RCC 7860 (cell line): Measurements from ENCODE around the gene LST1.
"Not testable (repeated sequence)": the region's sequence is repeated elsewhere in the genome, so short reads cannot be mapped to it uniquely, and the experiment has no call there.

Experiments
- DNase-seq: peaks from one replicate; pipeline ENCODE4 v3.0.0-alpha.2; 2015; ENCODE audit warnings: low spot score
- FAIRE-seq: peaks from 2 replicates; lab custom pipeline; 2012; peaks lifted over from hg19 to GRCh38; lab: Jason Lieb, UNC

Gene LST1

GRCh38 chr6:31579546-31580437 is 6.3 kb upstream of the LST1 start:
- FAIRE-seq, result no peak
- DNase-seq, result no peak

- DNase-seq (no peak), FAIRE-seq (no peak)
These were observed 5.7 kb upstream of the LST1 start for GRCh38 chr6:31580438-31580740.

DNA sequence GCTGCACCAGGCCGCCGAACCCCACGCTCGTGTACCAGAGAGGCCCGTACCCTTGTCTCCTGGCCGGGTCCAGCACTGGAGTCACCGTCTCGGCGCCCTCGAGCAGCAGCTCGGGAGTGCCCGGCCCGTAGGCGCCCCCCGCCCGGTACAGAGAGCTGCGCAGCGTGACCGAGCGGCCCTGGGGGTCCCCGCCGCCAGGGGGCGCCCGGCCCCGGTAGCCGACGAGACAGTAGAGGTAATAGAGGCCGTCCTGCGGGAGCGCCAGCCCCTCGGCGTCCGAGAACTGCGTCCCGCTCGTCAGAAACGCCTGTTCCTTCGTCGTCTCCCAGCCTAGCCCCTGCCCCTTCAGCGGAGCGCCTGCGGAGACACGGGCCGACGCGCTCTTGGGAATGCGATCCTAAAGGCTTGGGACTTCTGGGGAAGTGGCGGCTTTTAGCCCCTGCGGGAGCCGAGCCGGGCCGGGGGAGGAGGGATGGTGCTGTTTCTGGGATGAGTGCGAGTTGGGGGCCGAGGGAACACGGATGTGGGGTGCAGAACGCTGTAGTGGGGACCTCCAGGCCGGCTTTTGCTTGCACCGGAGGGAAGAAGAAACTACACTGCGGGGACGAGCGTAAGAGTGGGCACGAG is 5.2 kb upstream of the LST1 start:
- DNase-seq, result peak; percentile 62
- FAIRE-seq, result no peak

GRCh38 chr6:31581434-31582229 is 4.4 kb upstream of the LST1 start:
- FAIRE-seq (no peak), DNase-seq (no peak)

- DNase-seq (no peak), FAIRE-seq (no peak)
These were observed 3.8 kb upstream of the LST1 start, which contains the start of gene LTB for GRCh38 chr6:31582230-31582643. Gene LTB, minus strand, starts transcription at chr6:31582424. Its CDS starts 7 bp downstream, at chr6:31582417.

DNA sequence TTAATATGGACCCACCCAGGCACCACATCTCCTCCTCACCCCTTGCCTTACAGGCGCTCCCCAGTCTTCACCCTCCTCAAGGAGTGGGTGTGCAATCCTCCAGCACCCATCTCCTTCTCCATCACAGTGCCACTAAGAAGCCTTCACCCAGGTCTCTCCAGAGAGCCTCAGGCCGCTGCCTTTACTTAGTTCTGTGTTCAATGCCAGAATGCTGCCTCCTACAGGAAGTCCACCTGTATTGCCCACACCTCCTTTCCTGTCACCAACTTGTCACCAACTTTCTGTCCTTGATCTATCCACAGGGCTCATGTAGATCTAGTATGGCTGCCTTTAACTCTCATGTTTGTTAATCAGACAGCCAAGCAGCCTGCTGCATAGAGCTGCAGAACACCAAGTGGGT is 586 bp upstream of the LST1 start:
- FAIRE-seq (no peak), DNase-seq (peak; percentile 8)

GRCh38 chr6:31586599-31587281 is 663 bp downstream of the LST1 start:
- no peak for FAIRE-seq

GRCh38 chr6:31587791-31588777 is 2.0 kb downstream of the LST1 start:
- FAIRE-seq (no peak), DNase-seq (no peak)

More at GRCh38 chr6:31586599-31587281, 663 bp downstream of the LST1 start:
- DNase-seq, result no peak

- FAIRE-seq (no peak), DNase-seq (no peak)
These were observed 3.0 kb downstream of the LST1 start for GRCh38 chr6:31588871-31589650.

GRCh38 chr6:31590691-31591090 is 4.6 kb downstream of the LST1 start:
- FAIRE-seq, DNase-seq: not testable (repeated sequence)

DNA sequence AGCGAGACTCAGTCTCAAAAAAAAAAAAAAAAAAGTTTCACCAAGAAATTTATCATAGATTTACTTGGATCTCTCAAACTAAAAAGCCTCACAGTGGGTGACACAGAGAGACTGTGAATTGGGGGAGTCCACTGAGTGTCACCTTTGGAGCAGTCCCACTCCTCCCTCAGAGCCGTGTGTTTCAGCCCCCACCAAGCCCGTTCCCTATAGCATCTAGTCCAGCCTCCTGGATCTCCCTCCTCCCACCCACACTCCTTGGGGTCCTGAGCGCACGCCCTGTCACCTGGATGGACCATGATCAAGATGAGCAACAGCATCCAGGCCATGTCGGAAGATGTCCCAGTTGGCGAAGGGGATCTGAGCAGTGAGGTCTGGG is 6.3 kb downstream of the LST1 start:
- no peak for DNase-seq
- no peak for FAIRE-seq

- peak; percentile 43 for DNase-seq
- no peak for FAIRE-seq
These were observed 10.9 kb downstream of the LST1 start for GRCh38 chr6:31597006-31597405.

GRCh38 chr6:31607317-31607716 is 21.2 kb downstream of the LST1 start:
- FAIRE-seq (no peak), DNase-seq (no peak)

DNA sequence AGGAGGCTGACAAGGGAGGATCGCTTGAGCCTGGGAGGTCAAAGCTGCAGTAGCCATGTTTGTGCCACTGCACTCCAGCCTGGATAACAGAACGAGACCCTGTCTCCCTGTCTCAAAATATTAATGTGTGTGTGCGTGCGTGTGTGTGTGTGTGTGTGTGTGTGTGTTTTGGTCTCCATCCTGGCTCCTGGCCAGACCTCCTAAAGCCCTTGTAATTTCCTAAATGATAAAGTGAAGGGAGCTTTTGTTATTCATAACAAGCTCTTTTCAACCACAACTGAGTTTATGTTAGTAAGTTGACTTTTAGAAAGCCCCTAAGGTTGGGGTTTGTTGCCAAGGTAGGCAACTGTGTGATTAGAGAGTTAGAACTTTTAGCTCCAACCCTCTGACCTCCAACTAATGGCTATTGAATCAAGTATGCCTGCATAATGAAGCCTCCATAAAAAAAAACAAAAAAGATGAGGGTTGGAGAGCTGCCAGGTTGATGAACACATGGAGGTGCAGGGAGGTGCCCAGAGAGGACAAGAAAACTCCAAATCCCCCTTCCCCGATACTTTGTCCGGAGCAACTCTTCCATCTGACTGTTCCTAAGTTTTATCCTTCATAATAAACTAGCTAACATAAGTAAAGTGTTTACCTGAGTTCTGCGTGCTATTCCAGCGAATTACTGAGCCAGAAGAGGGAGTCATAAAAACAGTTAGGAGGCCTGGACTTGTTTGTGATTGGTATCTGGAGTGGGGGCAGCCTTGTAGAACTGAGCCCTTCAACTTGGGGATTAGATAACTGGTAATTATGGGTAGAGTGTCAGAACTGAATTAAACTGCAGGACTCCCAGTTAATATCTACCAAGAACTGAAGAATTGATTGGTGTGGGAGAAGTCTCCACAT is 23.7 kb downstream of the LST1 start:
- DNase-seq, result no peak
- no peak for FAIRE-seq

GRCh38 chr6:31610968-31611367 is 24.9 kb downstream of the LST1 start:
- no peak for DNase-seq
- FAIRE-seq, result no peak

DNA sequence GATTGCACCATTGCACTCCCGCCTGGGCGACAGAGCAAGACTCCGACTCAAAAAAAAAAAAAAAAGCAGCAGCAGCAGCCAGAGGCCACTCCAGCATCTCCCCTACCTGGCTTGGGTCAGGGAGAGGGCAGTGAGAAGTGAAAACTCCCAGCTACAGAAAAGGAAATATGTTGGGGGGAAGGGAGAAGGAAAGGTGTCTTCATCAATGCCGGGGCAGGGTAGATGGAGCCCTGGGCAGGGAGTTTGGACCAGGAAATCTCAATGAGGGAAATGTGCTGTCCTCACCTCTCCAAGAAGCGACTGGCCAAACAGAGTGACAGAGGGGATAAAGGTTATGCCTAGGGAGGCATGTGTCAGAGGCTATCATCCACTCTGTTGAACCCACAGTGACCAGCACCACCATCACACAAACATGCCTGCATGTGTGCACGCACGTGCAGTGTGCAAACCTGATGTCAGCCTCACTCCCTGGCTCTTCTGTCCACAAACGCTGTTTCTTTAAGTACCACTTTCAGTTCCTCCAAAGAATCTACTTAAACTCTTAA is 28.1 kb downstream of the LST1 start:
- no peak for FAIRE-seq
- DNase-seq, result no peak

- DNase-seq (no peak), FAIRE-seq (no peak)
These were observed 28.9 kb downstream of the LST1 start, which contains the start of gene AIF1 for GRCh38 chr6:31614684-31615578. Gene AIF1, plus strand, starts transcription at chr6:31615234. Its CDS starts 96 bp downstream, at chr6:31615330.
